KOPT-K1 (cell line): ENCODE data around the gene AK2.
"Not testable (repeated sequence)": the region's sequence is repeated elsewhere in the genome, so short reads cannot be mapped to it uniquely, and the experiment has no call there.

Experiments
- H3K27ac ChIP-seq: fragments of 200-600 bp; sonication (generic); 2 replicates; pipeline ENCODE4 v1.5.1; 2016; ENCODE audit warnings: antibody characterized with exemption, mild to moderate bottlenecking, low read depth, low read length; ENCODE audit not compliant: poor library complexity, severe bottlenecking
- H3K36me3 ChIP-seq: fragments of 200-600 bp; sonication (generic); 2 replicates; pipeline ENCODE4 v1.5.1; 2017; ENCODE audit warnings: antibody characterized with exemption, mild to moderate bottlenecking, low read length, moderate library complexity; ENCODE audit not compliant: insufficient read depth
- H3K9me3 ChIP-seq: fragments of 200-600 bp; sonication (generic); 2 replicates; pipeline ENCODE4 v1.5.1; 2017; ENCODE audit warnings: antibody characterized with exemption, low read length, mild to moderate bottlenecking; ENCODE audit not compliant: insufficient read depth, poor library complexity, severe bottlenecking

Gene AK2

DNA sequence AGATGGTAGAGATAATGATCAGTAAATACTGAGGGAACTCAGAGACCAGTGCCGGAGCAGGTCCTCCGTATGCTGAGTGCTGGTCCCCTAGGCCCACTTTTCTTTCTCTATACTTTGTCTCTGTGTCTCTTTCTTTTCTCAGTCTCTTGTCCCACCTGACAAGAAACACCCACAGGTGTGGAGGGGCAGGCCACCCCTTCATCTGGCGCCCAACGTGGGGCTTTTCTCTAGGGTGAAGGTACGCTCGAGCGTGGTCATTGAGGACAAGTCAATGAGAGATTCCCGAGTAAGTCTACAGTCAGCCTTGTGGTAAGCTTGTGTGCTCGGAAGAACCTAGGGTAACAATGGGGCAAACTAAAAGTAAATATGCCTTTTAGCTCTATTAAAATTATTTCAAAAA is 27.6 kb upstream of the AK2 start:
- not testable (repeated sequence) for H3K27ac ChIP-seq, H3K36me3 ChIP-seq
- peaks cover 49% of the 10 kb centered on the region for H3K9me3 ChIP-seq

DNA sequence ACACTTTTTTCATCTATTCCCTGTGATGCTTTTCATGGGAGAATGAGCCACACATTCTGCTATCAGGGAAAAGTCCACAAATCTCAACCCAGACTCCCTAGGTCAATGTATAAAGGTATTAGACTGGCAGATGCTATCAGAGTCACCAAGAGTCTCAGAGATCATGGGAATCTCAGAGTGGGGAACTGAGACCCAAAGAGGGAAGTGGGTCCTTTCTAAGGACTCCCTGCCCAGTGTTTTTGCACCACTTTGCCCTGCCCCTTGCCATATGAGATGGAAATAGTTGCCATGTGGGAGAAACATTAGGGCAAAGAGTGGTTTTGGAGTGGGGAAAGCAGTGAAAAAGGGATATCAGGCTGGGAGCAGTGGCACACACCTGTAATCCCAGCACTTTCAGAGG is 25.2 kb upstream of the AK2 start:
- H3K36me3 ChIP-seq, result no peaks in the 10 kb centered on the region
- H3K9me3 ChIP-seq, result peaks cover 49% of the 10 kb centered on the region
- no peak overlapping the region for H3K27ac ChIP-seq

DNA sequence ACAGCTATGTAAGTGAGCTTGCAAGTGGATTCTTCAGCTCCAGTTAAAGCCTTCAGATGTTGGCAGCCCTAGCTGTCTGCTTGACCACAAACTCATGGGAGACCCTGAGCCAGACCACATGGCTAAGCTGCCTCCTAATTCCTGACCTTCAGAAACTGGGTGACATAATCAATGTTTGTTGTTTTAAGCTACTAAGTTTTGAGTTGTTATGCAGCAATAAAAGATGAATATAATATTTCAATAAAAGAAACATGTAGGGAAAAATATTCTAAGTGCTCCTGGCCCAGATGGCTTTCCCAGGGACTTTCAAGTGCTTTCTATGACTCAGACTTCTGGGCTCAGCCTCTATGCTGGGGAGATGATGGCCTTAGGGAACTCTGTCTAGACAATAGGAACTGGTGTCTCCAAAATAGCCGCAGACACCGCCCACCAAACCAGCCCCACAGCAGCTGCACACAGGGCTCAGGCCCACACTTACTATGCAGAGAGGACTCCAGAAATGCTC is 23.9 kb upstream of the AK2 start:
- Histone ChIP-seq H3K36me3 (no peaks in the 10 kb centered on the region), H3K27ac (no peak overlapping the region), H3K9me3 (peaks cover 39% of the 10 kb centered on the region)

DNA sequence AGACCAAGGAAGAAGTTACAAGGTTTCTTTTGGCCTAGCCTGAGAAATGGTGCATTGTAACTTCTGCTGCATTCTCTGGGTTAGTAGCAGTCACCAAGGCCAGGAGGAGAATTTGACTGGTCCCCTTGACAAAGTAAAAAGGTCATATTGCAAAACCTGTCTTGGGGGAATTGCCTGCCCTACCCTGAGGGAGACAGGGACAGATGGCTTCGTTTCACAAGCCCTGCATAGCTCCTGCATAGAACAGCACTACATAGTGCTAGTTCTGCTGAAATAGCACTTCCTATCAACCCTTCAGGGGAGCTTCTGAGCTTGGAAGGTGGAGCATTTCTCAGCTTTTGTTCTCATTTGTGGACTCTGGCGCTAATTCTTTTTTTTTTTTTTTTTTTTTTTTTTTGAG is 20.4 kb upstream of the AK2 start:
- Histone ChIP-seq H3K36me3 (no peaks in the 10 kb centered on the region), H3K27ac (peak overlapping the region; percentile 23), H3K9me3 (peaks cover 4% of the 10 kb centered on the region)

DNA sequence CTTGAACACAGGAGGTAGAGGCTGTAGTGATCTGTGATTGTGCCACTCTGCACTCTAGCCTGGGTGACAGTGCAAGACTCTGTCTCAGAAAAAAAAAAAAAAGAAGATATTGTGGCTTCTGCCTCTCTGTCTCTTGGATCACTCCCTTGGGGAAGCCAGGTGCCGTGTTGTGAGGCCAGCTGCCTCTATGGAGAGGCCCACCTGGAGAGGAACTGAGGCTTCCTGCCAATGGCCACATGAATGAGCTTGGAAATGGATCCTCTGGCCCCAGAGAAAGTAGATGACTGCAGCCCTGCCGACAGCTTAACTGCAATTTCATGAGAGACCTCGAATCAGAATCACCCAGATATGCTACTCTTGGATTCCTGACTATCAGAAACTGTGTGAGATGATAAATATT is 19.7 kb upstream of the AK2 start:
- H3K36me3 ChIP-seq, result no peaks in the 10 kb centered on the region
- no peaks in the 10 kb centered on the region for H3K9me3 ChIP-seq
- H3K27ac ChIP-seq, result peak overlapping the region; percentile 23

DNA sequence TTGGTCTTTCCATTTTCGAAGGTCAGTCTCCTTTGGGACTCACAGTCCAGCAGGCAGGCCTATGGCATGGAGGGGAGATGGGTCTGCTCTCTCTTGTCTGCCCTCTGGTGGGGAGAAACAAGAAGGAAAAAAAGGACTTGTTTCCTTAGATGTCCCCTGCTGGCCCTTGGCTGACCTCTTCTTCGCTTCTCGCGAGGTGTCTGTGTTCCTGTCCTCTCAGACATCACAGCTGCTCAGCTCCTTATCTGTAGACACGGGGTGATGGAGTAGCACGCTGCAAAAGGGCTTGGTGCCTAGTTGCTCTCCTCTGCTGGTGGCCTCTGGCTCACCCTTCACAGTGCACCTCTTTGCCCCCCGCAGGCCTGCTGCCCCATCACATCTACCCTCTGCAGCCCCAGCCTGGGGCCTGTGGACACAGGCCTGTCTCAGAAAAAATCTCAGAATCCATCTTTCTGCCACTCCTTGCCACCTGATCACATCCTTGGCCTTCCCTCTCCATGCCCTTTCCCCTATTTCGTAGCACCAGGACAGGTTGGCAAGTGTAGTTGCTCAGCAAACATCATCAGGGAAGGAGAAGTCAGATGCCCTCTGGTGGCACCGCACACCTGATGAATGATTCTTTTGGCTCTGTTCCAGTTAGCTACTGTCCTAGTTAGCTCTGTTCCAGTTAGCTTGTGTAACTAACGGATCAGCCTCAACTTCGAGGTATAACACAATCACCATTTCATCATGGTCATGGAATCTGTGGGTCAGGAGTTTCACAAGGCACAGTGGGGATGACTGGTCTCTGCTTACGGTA is 18.7 kb upstream of the AK2 start:
- no peak overlapping the region for H3K27ac ChIP-seq
- no peaks in the 10 kb centered on the region for H3K36me3 ChIP-seq
- no peaks in the 10 kb centered on the region for H3K9me3 ChIP-seq

DNA sequence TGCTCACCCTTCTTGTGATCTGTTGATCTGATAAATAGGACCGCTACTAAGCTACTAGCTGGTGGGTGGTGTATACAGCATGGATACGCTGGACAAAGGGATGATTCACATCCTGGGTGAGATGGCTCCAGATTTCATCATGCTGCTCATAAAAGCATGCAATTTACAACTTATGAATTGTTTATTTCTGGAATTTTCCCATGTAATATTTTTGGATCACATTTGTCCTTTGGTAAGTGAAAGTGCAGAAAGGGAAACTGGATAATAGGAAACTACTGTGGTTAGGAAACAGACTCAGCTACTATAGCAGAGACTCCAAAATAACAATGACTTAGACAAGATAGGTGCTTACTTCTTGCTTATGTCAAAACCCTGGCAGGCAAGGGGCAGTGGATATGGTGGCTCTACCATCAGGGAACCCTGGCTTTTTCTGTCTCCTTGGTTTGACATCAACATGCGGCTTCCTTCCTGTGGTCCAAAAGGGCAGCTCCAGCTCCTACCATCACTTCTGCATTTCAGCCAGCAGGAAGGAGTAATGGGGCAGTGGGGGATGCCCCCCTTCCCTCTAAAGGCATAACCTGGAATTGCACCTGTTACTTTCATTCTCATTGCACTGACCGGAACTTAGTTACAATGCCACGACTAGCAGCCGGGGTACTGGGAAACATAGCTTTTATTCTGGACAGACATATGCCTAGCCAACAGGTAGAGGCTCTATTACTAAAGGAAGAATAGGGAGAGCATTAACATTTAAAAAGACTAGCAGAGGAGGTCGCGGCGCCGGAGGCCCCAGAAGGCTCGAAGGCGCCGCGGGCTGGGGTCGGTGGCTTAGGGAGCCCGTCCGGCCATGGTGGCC is 13.8 kb upstream of the AK2 start:
- no peak overlapping the region for H3K27ac ChIP-seq
- no peaks in the 10 kb centered on the region for H3K36me3 ChIP-seq
- no peaks in the 10 kb centered on the region for H3K9me3 ChIP-seq

DNA sequence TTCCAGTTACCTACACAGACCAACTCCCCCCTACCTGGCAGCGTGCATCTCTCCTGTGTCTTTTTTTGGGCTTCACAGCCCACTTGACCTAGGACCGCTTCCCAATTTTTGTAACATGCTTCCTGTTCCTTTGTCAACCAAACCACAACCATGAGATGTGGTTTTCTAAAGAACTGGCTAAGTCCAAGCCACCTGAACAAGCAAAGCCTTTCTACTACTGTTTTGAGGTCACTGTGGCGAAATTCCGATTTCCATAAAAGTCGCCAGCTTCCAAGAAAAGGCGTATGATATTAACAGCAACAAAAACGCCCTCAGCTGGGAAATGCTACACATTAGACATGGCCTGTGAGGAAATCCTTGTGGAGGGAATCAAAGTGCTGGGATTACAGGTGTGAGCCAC is 12.7 kb upstream of the AK2 start:
- no peak overlapping the region for H3K27ac ChIP-seq
- H3K9me3 ChIP-seq, result no peaks in the 10 kb centered on the region
- H3K36me3 ChIP-seq, result no peaks in the 10 kb centered on the region

DNA sequence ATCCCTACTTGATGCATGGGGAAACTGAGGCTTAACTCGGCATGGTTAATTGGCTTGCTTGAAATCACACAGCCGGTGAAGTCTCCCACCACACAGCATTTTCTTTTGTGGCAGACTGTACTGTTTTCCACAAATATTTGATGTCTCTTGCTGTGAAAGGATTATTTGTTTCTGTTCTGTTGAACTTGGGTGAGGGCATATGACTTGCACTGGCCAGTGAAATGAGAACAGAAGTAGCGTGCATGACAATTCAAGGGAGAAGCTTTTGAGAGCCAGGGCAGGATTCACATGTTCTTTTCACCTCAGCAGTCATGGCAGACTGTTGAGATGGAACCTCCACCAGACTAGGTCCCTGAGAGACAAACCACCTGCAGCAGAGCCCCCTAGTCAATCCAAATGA is 11.7 kb upstream of the AK2 start:
- H3K27ac ChIP-seq, result no peak overlapping the region
- no peaks in the 10 kb centered on the region for H3K9me3 ChIP-seq
- H3K36me3 ChIP-seq, result no peaks in the 10 kb centered on the region

DNA sequence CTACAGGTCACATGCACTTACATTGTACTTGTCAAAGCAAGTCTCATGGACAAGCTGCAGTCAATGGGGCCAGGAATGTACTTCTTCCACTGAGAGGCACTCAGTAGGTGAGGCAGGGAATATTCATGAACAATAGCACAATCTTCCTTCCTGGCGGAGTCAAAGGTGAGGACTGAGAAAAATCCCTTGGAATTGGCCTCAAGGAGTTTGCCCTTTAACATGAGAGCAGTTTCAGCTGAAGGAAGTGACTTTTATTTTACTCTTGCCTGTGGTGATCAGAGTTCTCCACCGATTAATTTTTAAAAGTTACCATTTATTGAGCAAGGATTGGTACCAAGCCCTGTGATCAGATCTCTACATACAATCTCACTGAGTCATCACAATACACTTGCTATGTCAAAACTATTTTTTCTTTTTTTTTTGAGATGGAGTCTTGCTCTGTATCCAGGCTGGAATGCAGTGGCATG is 11.2 kb upstream of the AK2 start:
- H3K9me3 ChIP-seq, result no peaks in the 10 kb centered on the region
- H3K36me3 ChIP-seq, result no peaks in the 10 kb centered on the region
- no peak overlapping the region for H3K27ac ChIP-seq

DNA sequence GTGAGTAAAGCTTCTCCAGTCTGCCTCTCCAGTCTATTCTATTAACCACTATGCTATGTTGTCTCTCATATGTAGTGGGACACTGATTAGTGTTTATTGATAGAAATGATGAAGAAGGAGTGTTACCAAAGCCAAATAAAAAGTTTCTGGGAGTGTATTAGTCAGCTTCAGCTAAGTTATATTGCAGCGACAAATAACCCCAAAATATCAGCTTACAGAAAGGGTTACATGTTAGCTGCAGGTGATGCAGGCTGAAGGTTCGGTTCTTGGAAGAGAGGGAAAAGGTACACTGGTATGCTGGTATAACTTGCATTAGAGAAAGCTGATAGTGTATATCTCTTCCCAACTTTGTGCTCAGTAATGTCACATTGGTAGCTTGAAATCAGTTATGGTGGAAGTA is 10.6 kb upstream of the AK2 start:
- H3K36me3 ChIP-seq, result no peaks in the 10 kb centered on the region
- H3K27ac ChIP-seq, result no peak overlapping the region
- H3K9me3 ChIP-seq, result no peaks in the 10 kb centered on the region

DNA sequence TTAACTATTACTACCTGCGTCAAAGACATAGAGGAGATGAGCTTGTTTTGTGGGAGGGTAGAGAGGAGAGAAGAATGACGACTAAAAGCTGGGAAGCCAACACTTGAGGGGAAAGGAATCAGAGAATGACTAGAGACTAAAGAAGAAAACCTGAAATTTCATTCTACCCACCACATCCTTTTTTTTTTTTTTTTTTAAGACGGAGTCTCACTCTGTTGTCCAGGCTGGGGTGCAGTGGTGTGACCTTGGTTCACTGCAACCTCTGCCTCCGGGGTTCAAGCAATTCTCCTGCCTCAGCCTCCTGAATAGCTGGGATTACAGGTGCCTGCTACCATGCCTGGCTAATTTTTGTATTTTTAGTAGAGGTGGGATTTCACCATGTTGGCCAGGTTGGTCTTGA is 9.6 kb upstream of the AK2 start:
- H3K27ac ChIP-seq, H3K36me3 ChIP-seq, H3K9me3 ChIP-seq: not testable (repeated sequence)

DNA sequence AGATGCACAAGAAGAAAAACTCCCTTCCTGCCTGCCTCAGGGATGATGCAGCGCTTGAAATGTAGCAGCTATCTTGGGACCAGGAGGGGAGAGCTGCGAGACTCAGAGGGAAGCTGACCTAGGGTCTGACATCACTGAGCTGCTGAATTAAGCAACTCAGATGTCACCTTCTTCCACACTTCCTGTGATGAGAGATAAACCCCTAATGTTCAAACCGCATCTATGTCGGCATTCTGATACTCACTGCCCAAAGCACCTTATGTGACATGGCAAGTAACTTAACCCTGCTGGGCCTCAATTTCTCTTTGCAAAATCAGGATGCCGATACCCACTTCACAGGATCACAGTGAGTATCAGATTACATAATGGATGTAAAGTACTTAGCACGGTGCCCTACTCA is 9.1 kb upstream of the AK2 start:
- Histone ChIP-seq H3K36me3 (no peaks in the 10 kb centered on the region), H3K27ac (no peak overlapping the region), H3K9me3 (no peaks in the 10 kb centered on the region)

DNA sequence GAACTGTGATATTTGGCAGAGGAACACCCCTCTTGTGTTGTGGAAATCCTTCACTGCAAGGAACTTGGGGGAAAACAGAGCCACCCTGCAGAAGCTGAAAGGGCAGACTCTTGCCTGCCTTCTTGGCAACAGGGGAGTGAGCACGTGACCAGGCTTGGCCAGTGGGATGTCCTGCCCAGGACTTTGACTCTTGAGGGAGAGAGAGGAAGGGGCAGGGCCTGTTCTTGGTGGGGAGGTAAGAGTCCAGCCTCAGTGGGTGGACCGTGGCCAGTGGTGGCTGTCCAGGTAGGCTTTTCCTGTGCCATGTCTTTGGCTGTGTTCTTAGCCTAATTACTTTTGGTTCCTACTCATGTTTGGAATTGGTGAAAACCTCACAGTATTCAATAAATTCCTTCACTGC is 8.6 kb upstream of the AK2 start:
- Histone ChIP-seq H3K9me3 (no peaks in the 10 kb centered on the region), H3K36me3 (no peaks in the 10 kb centered on the region), H3K27ac (no peak overlapping the region)

DNA sequence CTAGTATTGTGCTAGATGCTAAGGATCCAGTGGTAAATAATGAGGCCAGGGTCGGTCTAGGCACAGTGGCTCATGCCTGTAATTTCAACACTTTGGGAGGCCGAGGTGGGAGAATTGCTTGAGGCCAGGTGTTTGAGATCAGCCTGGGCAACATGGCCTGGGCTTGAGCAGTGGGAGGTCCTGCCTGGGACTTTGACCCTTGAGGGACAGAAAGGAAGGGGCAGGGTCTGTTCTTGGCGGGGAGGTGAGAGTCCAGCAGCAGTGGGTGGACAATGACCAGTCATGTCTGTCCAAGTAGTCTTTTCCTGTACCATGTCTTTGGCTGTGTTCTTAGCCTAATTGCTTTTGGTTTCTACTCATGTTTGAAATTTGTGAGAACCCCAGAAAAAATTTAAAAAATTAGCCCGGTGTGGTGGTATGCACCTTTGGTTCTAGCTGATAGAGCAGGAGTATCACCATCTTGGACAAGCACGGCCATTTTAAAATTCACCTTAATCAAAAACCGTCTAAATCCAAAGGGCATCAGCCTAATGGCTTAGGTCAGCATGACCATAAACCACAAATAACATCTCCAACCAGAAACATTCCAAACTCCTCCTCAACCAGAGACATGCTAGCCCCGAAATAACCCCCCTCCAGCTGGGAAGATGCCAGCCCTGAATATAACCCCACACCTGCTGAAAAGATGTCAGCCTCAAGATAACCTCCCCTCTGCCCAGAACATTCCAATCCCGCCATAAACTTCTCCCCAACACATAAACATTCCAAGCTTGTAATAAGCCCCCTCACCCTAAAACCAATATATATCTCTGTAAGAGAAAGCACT is 6.8 kb upstream of the AK2 start:
- Histone ChIP-seq H3K9me3 (no peaks in the 10 kb centered on the region), H3K36me3 (no peaks in the 10 kb centered on the region), H3K27ac (no peak overlapping the region)
